Measurements from ENCODE around the gene RALGAPA1. TPM values are rescaled to one million over a fixed set of nuclear protein-coding genes. Genes with fewer than 3 reads are reported as not detected.
"Not testable (repeated sequence)": the region's sequence is repeated elsewhere in the genome, so short reads cannot be mapped to it uniquely, and the experiment has no call there.

Gene RALGAPA1
- total and polyA plus RNA-seq, 2 donors, result 17.4 to 209 TPM

- Histone ChIP-seq H3K36me3 (ENCODE audit: insufficient read depth) (peaks cover 3% of the 10 kb centered on the region), H3K4me1 (ENCODE audit: insufficient read depth) (no peaks in the 10 kb centered on the region), H3K27ac (ENCODE audit: low read depth) (no peak overlapping the region), H3K4me3 (ENCODE audit: low read depth, low read length) (no peak overlapping the region)
- no peak for DNase-seq (ENCODE audit: extremely low spot score)
- 97% methylated on average over 5 of the region's 5 CpGs for WGBS
Observed at GRCh38 chr14:35766036-35766699, 42.9 kb downstream of the RALGAPA1 start.

GRCh38 chr14:35761922-35762321 lies 47.2 kb downstream of the RALGAPA1 start:
- H3K4me3 ChIP-seq (ENCODE audit: low read depth, low read length), result no peak overlapping the region
- WGBS, result 92% methylated on average over 4 of the region's 4 CpGs
- H3K27ac ChIP-seq (ENCODE audit: low read depth), result no peak overlapping the region
- peaks cover 3% of the 10 kb centered on the region for H3K36me3 ChIP-seq (ENCODE audit: insufficient read depth)
- no peak for DNase-seq (ENCODE audit: extremely low spot score)
- H3K4me1 ChIP-seq (ENCODE audit: insufficient read depth), result no peaks in the 10 kb centered on the region

GRCh38 chr14:35760143-35760542 lies 49.0 kb downstream of the RALGAPA1 start:
- Histone ChIP-seq H3K4me1 (ENCODE audit: insufficient read depth) (no peaks in the 10 kb centered on the region), H3K36me3 (ENCODE audit: insufficient read depth) (peaks cover 3% of the 10 kb centered on the region), H3K4me3 (ENCODE audit: low read depth, low read length) (no peak overlapping the region), H3K27ac (ENCODE audit: low read depth) (no peak overlapping the region)
- no peak for DNase-seq (ENCODE audit: extremely low spot score)
- 98% methylated on average over 1 of the region's 1 CpG for WGBS

DNA sequence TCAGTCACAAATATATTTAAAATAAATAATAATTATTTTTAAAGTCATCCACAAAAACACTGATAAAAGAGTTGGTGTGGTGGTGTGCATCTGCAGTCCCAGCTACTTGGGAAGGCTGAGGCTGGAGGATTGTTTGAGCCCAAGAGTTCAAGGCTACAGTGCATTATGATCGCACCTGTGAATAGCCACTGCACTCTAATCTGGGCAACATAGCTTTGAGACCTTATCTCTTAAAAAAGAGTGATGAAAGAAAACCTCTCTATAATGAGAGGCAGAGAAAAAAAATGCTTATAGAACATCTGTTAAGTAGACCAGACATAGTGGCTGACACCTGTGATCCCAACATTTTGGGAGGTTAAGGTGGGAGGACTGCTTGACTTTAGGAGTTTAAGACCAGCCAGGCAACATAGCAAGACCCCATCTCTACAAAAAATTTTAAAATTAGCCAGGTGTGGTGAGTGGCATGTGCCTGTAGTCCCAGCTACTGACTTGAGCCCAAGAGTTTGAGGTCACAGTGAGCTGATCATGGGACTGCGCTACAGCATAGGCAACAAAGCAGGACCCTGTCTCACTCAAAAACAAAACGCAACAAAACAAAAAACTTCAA lies 50.5 kb downstream of the RALGAPA1 start:
- Histone ChIP-seq H3K27ac (ENCODE audit: low read depth) (no peak overlapping the region), H3K4me1 (ENCODE audit: insufficient read depth) (no peaks in the 10 kb centered on the region), H3K4me3 (ENCODE audit: low read depth, low read length) (no peak overlapping the region), H3K36me3 (ENCODE audit: insufficient read depth) (peaks cover 3% of the 10 kb centered on the region)
- WGBS, result 98% methylated on average over 3 of the region's 3 CpGs
- DNase-seq (ENCODE audit: extremely low spot score), result no peak

GRCh38 chr14:35754671-35755070 lies 54.4 kb downstream of the RALGAPA1 start:
- no peak for DNase-seq (ENCODE audit: extremely low spot score)
- Histone ChIP-seq H3K4me1 (ENCODE audit: insufficient read depth) (no peaks in the 10 kb centered on the region), H3K27ac (ENCODE audit: low read depth) (no peak overlapping the region), H3K36me3 (ENCODE audit: insufficient read depth) (peaks cover 5% of the 10 kb centered on the region), H3K4me3 (ENCODE audit: low read depth, low read length) (no peak overlapping the region)

GRCh38 chr14:35752380-35752779 lies 56.7 kb downstream of the RALGAPA1 start:
- DNase-seq (ENCODE audit: extremely low spot score), result no peak
- 87% methylated on average over 3 of the region's 3 CpGs for WGBS
- H3K27ac ChIP-seq (ENCODE audit: low read depth), result no peak overlapping the region
- H3K36me3 ChIP-seq (ENCODE audit: insufficient read depth), result peaks cover 5% of the 10 kb centered on the region
- no peak overlapping the region for H3K4me3 ChIP-seq (ENCODE audit: low read depth, low read length)
- no peaks in the 10 kb centered on the region for H3K4me1 ChIP-seq (ENCODE audit: insufficient read depth)

DNA sequence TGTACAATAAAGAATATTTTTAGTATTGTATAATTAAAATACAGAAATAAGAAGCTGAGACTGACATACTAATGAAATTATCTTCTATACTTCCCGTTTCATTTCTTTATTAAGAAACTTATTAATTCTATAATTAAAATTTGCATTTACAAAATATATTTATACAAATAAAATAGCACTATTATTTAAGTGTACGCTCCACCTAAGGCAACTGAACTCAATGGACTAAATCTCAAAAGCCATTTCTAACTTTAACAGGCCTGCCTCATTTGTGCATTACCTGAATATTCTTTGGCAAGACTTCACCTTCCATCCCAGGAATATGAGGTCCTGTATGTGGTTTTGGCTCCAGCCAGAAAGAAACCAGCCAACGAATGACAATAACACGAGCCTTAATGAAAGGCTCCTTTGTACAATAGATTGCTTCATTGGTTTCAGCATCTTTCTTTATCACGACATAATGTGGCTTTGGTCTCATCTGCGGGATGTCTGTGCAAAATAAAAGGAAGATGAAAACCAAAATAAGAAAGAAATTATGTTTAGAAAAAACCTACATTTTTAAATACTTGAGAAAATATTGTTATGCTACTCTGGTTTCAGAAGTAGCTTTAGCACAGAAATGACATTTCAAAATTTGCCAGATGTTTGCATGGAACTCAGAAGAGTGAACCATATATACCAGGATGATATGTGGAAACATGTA lies 58.7 kb downstream of the RALGAPA1 start:
- WGBS, result 93% methylated on average over 6 of the region's 6 CpGs
- Histone ChIP-seq H3K27ac (ENCODE audit: low read depth) (no peak overlapping the region), H3K4me3 (ENCODE audit: low read depth, low read length) (no peak overlapping the region), H3K4me1 (ENCODE audit: insufficient read depth) (no peaks in the 10 kb centered on the region), H3K36me3 (ENCODE audit: insufficient read depth) (peaks cover 5% of the 10 kb centered on the region)
- DNase-seq (ENCODE audit: extremely low spot score), result no peak

GRCh38 chr14:35747379-35747778 lies 61.7 kb downstream of the RALGAPA1 start:
- H3K4me3 ChIP-seq (ENCODE audit: low read depth, low read length), result no peak overlapping the region
- H3K4me1 ChIP-seq (ENCODE audit: insufficient read depth), result no peaks in the 10 kb centered on the region
- DNase-seq (ENCODE audit: extremely low spot score), result no peak
- H3K27ac ChIP-seq (ENCODE audit: low read depth), result no peak overlapping the region
- H3K36me3 ChIP-seq (ENCODE audit: insufficient read depth), result peaks cover 2% of the 10 kb centered on the region

- DNase-seq (ENCODE audit: extremely low spot score), result no peak
- peaks cover 2% of the 10 kb centered on the region for H3K36me3 ChIP-seq (ENCODE audit: insufficient read depth)
- no peak overlapping the region for H3K27ac ChIP-seq (ENCODE audit: low read depth)
- no peaks in the 10 kb centered on the region for H3K4me1 ChIP-seq (ENCODE audit: insufficient read depth)
- 98% methylated on average over 1 of the region's 1 CpG for WGBS
- H3K4me3 ChIP-seq (ENCODE audit: low read depth, low read length), result no peak overlapping the region
Observed at GRCh38 chr14:35742442-35742841, 66.7 kb downstream of the RALGAPA1 start.

GRCh38 chr14:35742032-35742371 lies 67.1 kb downstream of the RALGAPA1 start:
- H3K4me3 ChIP-seq (ENCODE audit: low read depth, low read length), result no peak overlapping the region
- peaks cover 2% of the 10 kb centered on the region for H3K36me3 ChIP-seq (ENCODE audit: insufficient read depth)
- no peak overlapping the region for H3K27ac ChIP-seq (ENCODE audit: low read depth)
- no peaks in the 10 kb centered on the region for H3K4me1 ChIP-seq (ENCODE audit: insufficient read depth)
- 95% methylated on average over 1 of the region's 1 CpG for WGBS
- no peak for DNase-seq (ENCODE audit: extremely low spot score)

- no peak for DNase-seq (ENCODE audit: extremely low spot score)
- WGBS, result 92% methylated on average over 3 of the region's 3 CpGs
- no peak overlapping the region for H3K27ac ChIP-seq (ENCODE audit: low read depth)
- H3K4me1 ChIP-seq (ENCODE audit: insufficient read depth), result no peaks in the 10 kb centered on the region
- peaks cover 2% of the 10 kb centered on the region for H3K36me3 ChIP-seq (ENCODE audit: insufficient read depth)
- no peak overlapping the region for H3K4me3 ChIP-seq (ENCODE audit: low read depth, low read length)
Observed at GRCh38 chr14:35741345-35742031, 67.6 kb downstream of the RALGAPA1 start.

DNA sequence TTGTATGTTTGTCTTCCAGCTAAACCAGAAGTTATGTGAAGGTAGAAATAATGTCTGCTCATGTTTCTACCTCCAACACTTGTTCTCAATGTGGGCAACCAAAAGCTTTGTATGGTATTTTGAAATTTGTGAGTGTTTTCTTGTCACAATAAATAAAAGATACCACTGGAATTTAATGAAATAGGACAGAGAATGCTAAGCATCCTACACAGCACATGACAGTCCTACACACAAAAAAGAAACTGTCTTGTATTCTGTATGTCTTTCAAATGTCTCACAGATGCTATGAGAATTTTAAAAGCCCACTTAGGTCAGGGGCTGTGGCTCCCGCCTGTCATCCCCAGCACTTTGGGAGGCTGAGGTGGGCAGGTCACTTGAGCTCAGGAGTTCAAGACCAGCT lies 68.9 kb downstream of the RALGAPA1 start:
- H3K27ac ChIP-seq (ENCODE audit: low read depth), result no peak overlapping the region
- H3K4me3 ChIP-seq (ENCODE audit: low read depth, low read length), result no peak overlapping the region
- no peaks in the 10 kb centered on the region for H3K4me1 ChIP-seq (ENCODE audit: insufficient read depth)
- no peak for DNase-seq (ENCODE audit: extremely low spot score)
- 99% methylated on average over 1 of the region's 1 CpG for WGBS
- H3K36me3 ChIP-seq (ENCODE audit: insufficient read depth), result peaks cover 2% of the 10 kb centered on the region

GRCh38 chr14:35735163-35735562 lies 73.9 kb downstream of the RALGAPA1 start:
- WGBS, result 93% methylated on average over 3 of the region's 3 CpGs
- not testable (repeated sequence) for H3K4me1 ChIP-seq (ENCODE audit: insufficient read depth); H3K27ac ChIP-seq (ENCODE audit: low read depth); H3K36me3 ChIP-seq (ENCODE audit: insufficient read depth); H3K4me3 ChIP-seq (ENCODE audit: low read depth, low read length); DNase-seq (ENCODE audit: extremely low spot score)

DNA sequence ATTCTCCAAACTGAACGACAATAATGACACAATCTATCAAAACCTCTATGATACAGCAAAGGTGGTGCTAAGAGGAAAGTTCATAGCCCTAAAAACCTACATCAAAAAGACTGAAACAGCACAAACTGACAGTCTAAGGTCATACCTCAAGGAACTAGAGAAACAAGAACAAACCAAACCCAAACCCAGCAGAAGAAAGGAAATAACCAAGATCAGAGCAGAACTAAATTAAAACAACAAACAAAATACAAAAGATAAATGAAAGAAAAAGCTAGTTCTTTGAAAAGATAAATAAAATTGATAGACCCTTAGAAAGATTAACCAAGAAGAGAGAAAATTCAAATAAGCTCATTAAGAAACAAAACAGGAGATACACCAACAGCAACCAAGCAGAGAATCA lies 75.6 kb downstream of the RALGAPA1 start:
- not testable (repeated sequence) for H3K4me3 ChIP-seq (ENCODE audit: low read depth, low read length); H3K4me1 ChIP-seq (ENCODE audit: insufficient read depth); H3K27ac ChIP-seq (ENCODE audit: low read depth); H3K36me3 ChIP-seq (ENCODE audit: insufficient read depth); DNase-seq (ENCODE audit: extremely low spot score)
- WGBS, result 95% methylated on average over 1 of the region's 1 CpG
